ENCODE measurements around the gene KSR1. TPM values are rescaled to one million over a fixed set of nuclear protein-coding genes. Genes with fewer than 3 reads are reported as not detected.

The KSR1 gene
- total RNA-seq, 2 donors from 2014 or later = 11.5 to 23.7 TPM

DNA sequence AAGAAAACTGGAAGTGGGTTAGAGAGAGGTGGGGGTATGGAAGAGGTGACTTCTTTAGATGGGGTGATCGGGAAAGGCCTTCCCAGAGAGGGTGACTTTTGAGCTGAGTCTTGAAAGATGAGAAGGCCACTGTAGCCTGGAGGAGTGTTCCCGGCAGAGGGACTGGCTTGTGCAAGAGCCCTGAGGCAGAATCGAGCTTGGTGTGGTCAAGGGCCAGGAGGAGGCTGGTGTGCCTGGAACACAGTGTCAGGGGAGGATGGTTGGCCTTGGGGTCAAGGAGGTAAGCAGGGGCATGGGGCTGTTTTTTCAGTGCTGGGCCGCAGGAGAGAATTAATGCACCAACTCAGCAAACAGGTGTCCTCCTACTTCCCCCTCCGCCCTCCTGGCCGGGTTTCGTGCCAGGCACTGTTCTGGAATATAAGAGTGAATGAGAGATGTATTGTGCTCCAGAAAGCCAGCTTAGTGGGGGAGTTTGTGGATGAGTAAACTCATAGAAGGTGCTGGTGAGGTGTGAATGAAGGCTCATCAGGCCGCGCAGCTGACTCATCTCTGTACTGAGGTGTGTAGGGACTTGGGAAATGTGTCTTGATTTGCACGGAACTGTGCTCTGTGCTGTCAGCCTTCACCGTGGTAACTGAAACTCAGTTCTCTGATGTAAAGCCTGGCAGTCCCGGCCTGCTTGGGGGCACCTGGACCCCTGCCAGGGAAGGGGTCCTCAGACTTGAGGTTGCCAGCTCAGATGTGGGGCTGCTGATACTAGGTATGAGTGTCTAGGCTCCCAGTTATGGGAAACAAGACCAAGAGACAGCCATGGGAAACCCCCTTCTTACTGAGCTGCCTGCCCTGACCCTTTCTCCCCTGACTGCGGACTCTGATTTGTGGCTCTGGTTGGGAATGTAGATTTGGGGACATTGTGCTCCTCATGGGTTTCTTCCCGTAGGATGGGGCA, 15.3 kb downstream of the KSR1 start:
- Histone ChIP-seq H3K27me3 (replicated peaks; ENCODE audit: insufficient read depth) (no peaks in the 10 kb centered on the region), H3K36me3 (no peaks in the 10 kb centered on the region), H3K9me3 (no peaks in the 10 kb centered on the region), H3K4me3 (no peak overlapping the region), H3K4me1 (replicated peaks) (no peaks in the 10 kb centered on the region), H3K27ac (no peak overlapping the region)
- DNase-seq (ENCODE audit: low spot score) = no peak
- 86% methylated on average over 14 of the region's 14 CpGs for WGBS
- TF ChIP-seq POLR2AphosphoS5 (IDR thresholded peaks at IDR 0.05) (no peak), POLR2A (IDR thresholded peaks at IDR 0.05) (no peak)
- TF ChIP-seq, protein P1, sequence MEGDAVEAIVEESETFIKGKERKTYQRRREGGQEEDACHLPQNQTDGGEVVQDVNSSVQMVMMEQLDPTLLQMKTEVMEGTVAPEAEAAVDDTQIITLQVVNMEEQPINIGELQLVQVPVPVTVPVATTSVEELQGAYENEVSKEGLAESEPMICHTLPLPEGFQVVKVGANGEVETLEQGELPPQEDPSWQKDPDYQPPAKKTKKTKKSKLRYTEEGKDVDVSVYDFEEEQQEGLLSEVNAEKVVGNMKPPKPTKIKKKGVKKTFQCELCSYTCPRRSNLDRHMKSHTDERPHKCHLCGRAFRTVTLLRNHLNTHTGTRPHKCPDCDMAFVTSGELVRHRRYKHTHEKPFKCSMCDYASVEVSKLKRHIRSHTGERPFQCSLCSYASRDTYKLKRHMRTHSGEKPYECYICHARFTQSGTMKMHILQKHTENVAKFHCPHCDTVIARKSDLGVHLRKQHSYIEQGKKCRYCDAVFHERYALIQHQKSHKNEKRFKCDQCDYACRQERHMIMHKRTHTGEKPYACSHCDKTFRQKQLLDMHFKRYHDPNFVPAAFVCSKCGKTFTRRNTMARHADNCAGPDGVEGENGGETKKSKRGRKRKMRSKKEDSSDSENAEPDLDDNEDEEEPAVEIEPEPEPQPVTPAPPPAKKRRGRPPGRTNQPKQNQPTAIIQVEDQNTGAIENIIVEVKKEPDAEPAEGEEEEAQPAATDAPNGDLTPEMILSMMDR (IDR thresholded peaks at IDR 0.05) = no peak
- intact Hi-C loops (cut with DNase I) = no loop called here

DNA sequence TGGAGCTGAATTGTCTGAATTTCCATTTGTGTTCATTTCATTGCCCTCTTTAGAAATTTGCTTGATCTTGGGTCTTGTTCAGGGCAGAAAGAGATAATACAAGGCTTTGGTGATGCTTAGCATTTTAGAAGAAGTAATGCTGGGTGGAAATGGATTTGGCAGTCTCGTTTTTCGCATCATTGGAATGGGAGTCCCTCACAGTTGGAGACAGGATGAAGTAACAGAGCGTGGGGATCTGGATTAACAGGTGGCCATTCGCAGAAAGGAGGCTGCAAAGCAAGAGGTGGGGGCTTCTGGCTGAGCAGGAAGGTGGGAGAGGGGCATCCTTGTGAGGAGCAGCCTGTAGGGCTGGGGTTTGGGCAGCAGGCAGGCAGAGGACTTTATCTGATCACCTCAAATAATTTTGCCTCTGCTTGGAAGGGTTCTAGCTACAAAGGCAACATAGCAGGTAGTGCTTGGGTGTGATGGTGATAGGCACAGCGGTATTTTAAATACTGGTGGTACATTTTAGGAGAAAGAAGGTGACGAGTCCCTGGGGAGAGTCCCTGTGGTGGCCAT, 17.0 kb downstream of the KSR1 start:
- Histone ChIP-seq H3K27ac (no peak overlapping the region), H3K4me1 (replicated peaks) (no peaks in the 10 kb centered on the region), H3K4me3 (no peak overlapping the region), H3K9me3 (no peaks in the 10 kb centered on the region), H3K36me3 (no peaks in the 10 kb centered on the region), H3K27me3 (replicated peaks; ENCODE audit: insufficient read depth) (no peaks in the 10 kb centered on the region)
- TF ChIP-seq POLR2A (IDR thresholded peaks at IDR 0.05) = no peak
- no peak for TF ChIP-seq POLR2AphosphoS5 (IDR thresholded peaks at IDR 0.05)
- TF ChIP-seq, protein P1 (IDR thresholded peaks at IDR 0.05) = no peak
- intact Hi-C loops (cut with DNase I) = no loop called here
- WGBS = 92% methylated on average over 6 of the region's 6 CpGs
- DNase-seq (ENCODE audit: low spot score) = no peak

DNA sequence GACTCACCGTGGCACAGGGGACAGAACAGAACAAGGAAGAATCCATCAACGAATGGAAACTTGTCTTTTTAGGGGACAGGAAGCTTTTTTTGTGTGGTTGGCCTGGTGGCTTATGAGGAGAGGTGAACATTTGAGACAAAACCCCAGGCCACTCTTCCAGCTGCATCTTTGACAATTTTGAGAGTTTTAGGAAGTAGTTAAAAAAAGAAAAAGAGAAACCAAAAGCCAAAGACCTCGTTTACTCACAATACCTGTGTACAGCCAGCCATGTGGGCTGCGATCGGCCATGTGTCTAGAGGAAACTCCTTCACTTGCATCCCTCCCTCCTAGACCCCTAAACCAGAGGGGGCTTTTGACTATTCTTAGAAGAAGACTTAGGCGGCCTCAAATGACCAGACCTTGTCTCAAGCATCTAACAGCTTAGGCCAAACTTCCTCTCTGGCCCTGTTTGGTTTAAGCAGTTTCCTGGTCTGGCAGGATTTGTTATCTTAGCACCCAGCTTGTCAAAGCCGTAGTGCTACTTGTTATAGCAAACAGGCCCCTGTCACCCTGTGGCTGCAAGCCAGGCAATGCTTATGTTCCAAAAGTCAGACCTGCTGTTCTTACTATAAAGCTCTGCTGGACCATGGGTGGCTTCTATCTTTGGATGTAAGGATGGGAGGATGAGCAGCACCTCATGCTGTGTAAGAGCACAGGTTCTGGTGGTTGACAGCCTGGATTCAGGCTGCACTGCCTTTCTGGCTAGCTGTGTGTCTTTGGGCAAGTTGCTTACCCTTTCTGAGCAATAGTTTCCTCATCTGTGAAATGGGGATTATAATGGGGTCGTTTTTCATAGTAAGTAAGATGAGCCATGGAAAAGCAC, 17.7 kb downstream of the KSR1 start:
- no peaks in the 10 kb centered on the region for H3K9me3 ChIP-seq
- no peaks in the 10 kb centered on the region for H3K4me1 ChIP-seq (replicated peaks)
- H3K27me3 ChIP-seq (replicated peaks; ENCODE audit: insufficient read depth) = no peaks in the 10 kb centered on the region
- TF ChIP-seq, protein P1 (IDR thresholded peaks at IDR 0.05) = no peak
- TF ChIP-seq POLR2AphosphoS5 (IDR thresholded peaks at IDR 0.05) = no peak
- H3K36me3 ChIP-seq = no peaks in the 10 kb centered on the region
- WGBS = 52% methylated on average over 8 of the region's 8 CpGs
- peak; percentile 33 for DNase-seq (ENCODE audit: low spot score)
- intact Hi-C loops (cut with DNase I) = no loop called here
- no peak overlapping the region for H3K4me3 ChIP-seq
- H3K27ac ChIP-seq = no peak overlapping the region

DNA sequence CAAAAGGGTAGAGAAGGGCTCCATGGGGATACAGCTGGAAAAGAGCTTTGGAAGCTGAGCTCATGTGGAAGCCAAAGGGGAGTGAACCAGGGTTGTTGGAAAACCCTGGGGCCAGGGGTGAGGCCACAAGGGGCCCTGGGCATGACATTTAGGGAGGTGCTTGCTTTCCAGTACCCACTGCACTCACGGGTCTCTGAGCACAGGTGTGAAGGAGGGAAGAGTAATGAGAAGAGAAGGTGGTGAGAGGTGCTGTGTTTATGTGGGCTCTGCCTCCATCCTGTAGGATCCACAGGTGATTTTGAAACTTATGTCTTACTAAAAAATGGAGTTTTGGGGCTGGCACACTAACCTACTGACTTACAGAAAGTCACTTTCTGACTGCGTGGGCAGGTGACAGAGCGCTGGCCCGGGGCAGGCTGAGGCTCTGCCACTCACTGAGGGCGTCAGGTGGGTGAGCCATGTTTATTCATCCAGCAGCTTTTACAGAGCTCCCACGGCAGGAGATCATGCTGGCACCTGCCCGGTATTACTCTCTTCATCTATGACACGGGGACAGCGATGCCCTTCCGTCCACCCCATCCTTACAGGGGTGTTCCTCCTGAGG, 18.9 kb downstream of the KSR1 start:
- H3K4me1 ChIP-seq (replicated peaks) = no peaks in the 10 kb centered on the region
- H3K27me3 ChIP-seq (replicated peaks; ENCODE audit: insufficient read depth) = no peaks in the 10 kb centered on the region
- TF ChIP-seq, protein P1 (IDR thresholded peaks at IDR 0.05) = no peak
- TF ChIP-seq POLR2AphosphoS5 (IDR thresholded peaks at IDR 0.05) (no peak), POLR2A (IDR thresholded peaks at IDR 0.05) (no peak)
- intact Hi-C loops (cut with DNase I) = no loop called here
- WGBS = 50% methylated on average over 10 of the region's 10 CpGs
- no peaks in the 10 kb centered on the region for H3K36me3 ChIP-seq
- no peaks in the 10 kb centered on the region for H3K9me3 ChIP-seq
- DNase-seq (ENCODE audit: low spot score) = no peak
- H3K4me3 ChIP-seq = no peak overlapping the region
- H3K27ac ChIP-seq = no peak overlapping the region
